Neural progenitor cell (in vitro differentiated cells): ENCODE data around the gene AQR.

Experiments used
- CTCF ChIP-seq: fragments of 200-600 bp; sonication (generic); IDR thresholded peaks from 2 replicates; pipeline ENCODE4 v1.5.1; 2017; ENCODE audit warnings: antibody characterized with exemption, mild to moderate bottlenecking
- EZH2phosphoT487 ChIP-seq: fragments of 200-600 bp; sonication (generic); IDR thresholded peaks from 2 replicates; pipeline ENCODE4 v1.6.1; 2017; ENCODE audit warnings: antibody characterized with exemption

- TF ChIP-seq CTCF (no peak), EZH2phosphoT487 (no peak)
Measured at GRCh38 chr15:34993877-34994276, 24.3 kb upstream of the AQR start.
